DMS53 treated with DMSO at 0.1 percent for 48 hours (cell line): ENCODE results near the gene ANKRD55.
"Not testable (repeated sequence)": the region's sequence is repeated elsewhere in the genome, so short reads cannot be mapped to it uniquely, and the experiment has no call there.

ENCODE experiments used
- DNase-seq: peaks from one replicate; lab custom pipeline; 2025; ENCODE audit not compliant: unreplicated experiment; lab: John Stamatoyannopoulos, UW

Gene ANKRD55

DNA sequence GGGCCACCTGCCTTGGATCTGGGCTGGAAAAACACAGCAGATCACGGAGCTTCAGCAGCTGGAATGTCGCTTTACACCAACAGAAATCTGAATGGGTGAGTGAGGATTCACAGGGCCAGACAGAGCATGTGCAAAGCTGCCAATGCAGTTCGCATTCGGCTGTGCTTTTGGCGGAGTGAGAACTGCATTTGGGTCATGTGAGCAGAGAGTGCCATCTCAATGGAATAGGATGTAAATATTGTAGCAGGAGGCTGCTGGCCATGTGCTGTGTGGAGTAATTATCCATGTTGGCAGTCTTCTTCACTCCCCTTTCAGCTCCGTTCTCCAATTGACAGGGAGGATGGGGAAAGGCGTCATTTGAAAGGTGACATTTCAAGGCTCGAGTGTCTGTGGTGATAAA, at the start of gene ANKRD55:
ANKRD55 (minus strand) TSS at position 101 of the 400 bp plus-strand sequence. CDS start 417 bp downstream, outside the sequence.
- no peak for DNase-seq

DNA sequence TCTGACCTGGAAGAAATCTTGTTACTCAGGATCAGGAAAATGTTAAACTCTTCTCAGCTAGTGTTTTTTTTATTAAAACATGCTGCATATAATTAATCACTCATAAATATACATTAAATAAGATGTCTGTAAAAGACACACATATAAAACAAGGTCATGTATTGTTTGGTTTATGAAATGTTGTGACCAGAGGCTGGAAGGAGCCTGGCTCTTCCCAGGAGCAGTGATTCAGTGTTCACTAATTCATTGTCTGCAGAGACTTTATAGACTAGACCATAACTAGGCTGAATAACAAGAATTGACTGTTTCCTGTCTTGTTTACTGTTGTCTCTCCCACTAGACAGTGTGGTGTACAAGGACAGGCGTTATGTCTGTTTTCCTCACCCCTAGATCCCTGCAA, 49.1 kb upstream of the ANKRD55 start:
- no peak for DNase-seq

DNA sequence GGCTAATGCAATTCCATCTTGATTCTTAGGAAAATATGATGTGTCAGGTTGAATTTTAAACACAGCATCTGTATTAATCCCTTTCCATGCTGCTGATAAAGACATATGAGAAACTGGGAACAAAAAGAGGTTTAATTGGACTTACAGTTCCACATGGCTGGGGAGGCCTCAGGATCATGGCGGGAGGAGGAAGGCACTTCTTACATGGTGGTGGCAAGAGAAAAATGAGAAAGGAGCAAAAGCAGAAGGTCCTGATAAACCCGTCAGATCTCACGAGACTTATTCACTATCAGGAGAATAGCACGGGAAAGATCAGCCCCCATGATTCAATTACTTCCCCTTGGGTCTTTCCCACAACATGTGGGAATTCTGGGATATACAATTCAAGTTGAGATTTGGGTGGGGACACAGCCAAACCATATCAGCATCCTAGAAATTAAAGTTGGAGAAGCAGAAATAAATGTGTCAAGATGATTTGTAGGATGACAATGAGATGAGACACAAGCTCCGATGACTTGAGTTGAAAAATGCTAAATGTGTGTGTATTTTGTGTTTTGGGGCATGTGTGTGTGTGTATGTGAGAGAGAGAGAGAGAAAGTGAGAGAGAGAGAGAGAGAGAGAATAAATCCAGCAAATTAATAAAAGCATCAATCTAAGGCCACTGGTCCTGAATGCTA, 48.5 kb upstream of the ANKRD55 start:
- DNase-seq, result no peak

DNA sequence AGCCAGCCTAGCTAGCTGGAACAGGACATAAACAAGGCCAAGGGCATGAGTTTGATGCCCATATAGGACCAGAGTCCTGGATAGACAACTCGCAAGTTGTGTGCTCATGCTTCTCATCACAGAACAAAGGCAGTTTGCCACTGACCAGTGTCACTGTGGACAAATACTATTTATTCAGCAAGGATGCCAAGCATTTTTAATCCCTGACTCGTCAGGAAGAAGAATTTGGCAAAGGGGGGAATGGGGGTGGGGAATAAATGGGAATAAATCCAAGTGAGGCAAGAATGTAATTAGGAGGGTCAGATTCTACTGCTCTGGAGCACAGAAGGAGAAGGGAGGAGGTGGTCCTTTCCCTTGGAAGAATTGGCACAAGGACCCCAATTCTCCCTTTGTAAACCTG, 46.8 kb upstream of the ANKRD55 start:
- no peak for DNase-seq

DNA sequence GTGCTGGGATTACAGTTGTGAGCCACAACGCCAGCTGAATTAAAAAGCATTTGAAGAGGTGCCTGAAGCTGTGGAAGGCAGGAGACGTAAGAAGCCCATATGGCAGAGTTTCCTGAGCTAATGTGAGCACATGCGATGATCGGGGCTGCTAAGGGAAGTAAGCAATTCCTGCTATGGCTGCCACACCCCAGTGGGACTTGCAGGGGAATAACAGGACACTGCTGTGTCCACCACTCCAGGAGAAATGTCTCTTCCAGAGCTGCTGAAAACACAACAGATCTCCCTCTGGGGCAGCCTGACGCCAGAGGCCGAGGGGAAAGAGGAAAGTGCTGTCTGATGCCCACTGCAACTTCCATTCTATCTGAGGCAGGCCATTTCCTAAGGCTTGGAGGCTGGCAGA, 46.2 kb upstream of the ANKRD55 start:
- no peak for DNase-seq

DNA sequence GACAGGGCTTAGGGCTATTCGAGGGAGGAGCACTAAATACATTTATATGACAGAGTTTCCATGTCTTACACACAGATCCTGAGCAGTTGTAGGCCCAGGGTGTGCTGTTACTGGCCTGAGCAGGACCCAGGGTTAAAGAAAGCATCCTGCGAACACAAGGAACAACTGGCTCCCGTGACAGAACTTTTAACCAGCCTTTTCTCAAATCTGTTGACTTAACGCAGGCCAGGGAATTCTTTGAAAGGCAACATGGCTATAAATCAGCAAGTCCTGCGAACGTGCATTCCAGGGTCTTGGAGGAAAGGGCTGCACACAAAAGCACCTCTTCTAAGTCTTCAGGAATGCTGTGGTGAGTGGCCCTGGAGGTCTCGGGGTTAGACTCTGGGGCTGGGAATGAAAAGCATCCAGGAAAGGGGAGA, 45.2 kb upstream of the ANKRD55 start:
- DNase-seq, result no peak

DNA sequence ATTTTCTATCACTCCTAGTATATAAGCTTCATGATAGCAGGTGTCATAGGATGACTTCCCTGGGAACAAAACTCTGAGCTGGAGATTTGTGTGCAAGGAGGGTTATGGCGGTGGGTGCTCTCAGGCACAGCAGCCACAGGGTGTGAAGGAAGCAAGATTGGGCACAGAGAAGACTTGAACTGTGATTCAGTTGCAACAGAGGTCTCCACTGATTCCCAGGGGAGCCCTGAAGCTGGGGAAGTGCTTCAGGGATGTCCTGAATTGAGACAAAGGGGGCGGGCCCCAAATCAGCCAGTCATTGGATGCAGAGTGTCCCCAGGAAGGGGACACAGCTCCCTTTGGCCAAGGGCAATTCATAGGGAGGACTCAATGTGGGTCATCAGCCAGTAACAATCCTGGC, 44.4 kb upstream of the ANKRD55 start:
- no peak for DNase-seq

DNA sequence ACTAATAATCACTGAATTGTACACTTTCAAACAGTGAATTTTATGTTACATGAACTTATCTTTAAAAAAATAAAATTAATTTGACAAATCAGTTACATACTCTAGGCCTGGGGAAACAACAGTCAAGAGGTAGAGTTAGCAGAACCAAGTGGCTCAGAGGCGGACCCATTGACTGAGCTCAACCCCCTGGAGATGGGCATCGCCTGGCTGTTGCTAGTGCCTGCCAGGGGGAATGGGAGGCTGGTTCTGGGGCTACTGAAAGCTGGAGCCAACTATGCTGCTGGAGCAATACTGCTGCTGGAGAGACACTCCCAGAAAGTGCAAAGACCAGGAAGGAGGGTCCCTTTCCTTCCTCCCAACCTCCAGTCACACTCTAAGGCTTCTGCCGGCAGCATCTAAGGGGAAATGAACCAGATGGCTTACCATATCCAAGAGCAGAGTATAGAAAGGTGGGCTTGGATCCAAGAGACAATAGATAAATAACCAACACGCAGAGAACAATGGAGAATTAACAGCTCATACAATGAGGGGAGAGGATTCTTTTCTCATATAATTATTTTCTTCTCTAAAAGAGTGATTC, 40.3 kb upstream of the ANKRD55 start:
- no peak for DNase-seq

DNA sequence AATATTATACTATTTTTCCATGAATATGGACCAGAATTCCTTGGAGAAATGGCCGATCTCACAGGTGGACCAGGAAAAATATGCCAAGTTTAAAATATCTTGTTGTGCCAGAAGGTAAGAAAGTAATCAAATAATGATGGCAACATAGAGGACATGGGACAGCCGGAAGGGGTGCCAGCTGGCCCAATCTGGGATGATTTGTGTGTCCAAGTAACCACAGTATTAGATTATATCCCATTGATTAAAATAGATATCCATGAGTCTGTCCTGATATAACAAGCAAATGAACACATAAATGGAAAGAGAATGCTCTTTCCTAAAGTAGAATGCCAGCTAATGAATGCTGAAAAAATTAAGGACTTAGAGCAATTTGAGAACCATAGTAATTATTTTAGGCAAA, 39.6 kb upstream of the ANKRD55 start:
- DNase-seq, result no peak

DNA sequence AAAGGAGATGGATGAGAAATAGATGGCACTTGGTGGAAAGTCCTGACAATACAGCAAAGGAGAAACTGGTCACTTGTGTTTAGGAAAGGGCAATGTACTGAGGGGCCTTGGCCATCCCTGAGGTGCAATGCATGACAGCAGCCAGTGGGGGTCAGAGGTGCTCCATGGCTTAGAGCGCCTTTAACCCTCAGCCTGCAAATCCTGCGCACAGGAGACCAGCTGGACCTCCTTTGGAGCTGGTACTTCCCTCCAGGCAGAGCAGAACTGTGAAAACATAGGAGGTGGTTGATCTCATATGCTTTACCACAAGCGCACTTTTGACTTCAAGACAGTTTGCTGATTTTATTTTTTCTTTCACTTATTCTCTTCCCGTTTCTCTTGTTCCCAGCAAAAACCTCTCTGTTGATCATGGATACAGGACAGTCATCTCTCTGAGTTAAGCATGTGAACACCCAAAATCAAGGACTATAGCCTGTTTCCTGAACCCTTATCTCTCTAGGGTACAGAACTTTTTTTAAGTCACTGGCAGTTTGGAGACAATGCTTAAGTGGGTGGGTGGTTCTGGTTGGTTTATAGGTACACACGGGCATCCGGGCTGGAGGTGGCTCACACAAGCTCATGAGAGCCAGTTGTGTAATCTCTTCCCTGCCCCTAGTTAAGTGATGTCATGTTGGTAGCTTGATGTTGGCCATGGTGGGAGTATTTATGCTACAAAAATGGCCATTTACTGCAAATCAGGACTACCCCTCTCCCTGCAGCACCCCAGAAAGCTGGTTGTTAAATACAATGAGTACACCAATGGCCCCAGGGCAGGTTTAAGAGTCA, 37.6 kb upstream of the ANKRD55 start:
- peak; percentile 68 for DNase-seq

DNA sequence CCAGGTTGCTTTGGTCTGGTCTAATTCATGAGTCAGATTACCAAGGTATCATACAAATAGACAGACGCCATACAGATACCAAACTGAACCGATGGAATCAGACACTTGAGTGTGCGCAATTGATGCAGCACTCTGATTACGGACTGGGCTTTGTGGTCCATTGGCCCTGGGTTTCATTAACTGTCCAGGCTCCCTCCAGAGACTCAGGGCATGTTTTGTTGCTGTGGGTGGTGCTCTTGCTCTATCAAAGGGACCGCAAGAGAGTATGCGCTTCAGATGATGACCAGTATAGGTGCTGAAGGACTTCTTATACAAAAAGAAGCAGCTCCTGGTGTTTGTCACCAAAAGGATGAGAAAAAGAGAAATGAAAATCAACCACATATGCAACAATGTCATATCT, 36.9 kb upstream of the ANKRD55 start:
- DNase-seq, result no peak

DNA sequence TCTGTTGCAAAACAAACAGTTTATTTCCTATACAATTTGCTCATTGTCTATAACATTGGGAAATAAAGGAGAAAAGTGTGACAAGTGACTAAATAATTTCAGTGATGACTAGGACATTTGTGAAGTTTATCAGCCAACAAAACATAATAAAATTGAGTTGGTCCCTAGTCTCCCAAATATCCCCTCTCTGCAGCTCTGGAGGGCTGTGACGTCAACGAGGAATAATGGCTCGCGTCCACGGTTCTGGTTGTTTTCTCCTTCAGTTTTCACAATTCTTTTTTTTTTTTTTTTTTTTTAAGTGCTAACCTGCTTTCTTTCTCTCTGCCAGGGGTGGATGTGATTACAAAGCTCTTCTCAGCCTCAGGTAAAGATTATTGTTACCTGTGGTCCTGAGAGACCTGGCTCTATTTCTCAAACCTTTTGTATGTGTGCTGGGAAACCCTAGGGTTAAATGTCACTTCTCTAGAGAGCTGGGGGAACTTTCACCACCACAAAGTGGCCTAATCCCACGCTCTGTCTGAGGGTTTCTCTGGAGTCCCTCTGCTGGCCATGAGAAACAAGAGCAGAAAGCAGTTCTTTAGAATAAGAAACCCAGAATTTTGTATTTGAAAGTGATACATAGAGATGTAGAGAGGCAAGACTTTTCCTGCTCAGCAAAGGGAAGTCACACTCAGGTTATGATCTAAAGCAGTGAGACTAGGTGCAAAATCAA, 36.2 kb upstream of the ANKRD55 start:
- DNase-seq, result no peak

DNA sequence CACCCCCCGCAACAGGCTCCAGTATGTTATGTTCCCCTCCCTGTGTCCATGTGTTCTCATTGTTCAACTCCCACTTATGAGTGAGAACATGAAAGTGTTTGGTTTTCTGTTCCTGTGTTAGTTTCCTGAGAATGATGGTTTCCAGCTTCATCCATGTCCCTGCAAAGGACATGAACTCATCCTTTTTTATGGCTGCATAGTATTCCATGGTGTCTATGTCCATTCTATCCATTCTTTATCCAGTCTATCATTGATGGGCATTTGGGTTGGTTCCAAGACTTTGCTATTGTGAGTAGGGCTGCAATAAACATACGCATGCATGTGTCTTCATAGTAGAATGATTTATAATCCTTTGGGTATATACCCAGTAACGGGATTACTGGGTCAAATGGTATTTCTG, 35.6 kb upstream of the ANKRD55 start:
- not testable (repeated sequence) for DNase-seq

DNA sequence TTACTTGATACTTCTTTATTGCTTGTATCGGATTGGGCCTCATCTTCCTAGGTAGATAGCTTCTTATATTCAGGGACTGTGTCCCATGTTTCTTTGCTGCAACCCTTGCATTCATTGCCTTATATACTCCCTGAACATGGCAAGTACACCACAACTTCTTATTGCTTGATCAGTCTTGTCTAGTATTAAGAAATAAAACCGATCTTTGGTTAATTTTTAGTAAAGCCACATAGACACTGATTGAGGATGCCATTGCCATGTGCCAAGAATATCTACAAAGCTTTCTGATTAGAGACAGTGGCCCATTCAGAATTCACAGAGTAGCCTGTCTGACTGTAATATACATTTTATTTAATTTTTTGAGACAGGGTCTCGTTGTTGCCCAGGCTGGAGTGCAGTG, 34.7 kb upstream of the ANKRD55 start:
- no peak for DNase-seq

DNA sequence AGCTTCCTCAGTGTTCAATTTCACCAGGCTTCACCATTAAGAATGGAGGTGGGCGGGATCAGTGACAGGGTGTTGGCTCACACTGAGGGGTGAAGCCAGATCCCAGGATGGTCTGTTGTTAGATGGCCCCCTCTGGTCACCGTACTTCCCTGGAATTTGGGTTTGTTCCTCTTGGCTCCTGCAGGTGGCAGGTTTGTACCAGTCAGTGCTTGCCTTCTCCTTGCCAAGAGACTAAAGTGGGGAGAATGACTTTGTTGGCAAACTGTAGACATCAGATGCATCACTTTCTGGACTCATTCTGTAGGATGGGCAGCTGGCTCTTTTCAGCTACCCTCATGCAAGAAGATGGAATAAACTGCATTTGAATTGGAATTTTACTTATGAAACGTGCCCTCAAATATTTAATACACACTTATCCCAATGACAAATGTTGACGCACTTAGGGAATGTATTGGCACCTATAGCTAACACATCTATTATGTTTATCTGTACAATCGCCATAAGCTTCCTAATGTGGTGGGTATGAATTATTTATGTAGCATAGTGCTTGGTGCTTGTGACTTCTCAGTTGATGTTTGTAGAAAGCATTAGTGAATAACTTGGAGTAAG, 31.4 kb upstream of the ANKRD55 start:
- DNase-seq, result peak; percentile 46

DNA sequence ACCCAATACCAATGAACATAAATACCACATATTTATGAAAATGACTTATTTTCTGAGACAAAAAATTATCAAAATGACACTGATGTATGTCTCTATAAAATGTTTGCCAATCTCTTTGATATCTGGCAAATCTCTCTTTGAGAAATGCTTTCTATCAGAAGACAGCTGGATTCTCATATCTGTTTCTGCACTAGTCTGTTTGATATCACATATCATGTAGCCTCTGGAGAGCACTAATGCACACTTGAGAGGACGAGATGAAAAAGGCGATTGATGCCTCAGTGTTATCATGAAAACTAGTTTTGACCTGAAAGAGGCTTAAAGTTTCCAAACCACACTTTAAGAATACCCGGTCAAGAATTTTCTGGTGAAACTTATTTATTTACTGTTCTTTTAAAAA, 29.1 kb upstream of the ANKRD55 start:
- no peak for DNase-seq

DNA sequence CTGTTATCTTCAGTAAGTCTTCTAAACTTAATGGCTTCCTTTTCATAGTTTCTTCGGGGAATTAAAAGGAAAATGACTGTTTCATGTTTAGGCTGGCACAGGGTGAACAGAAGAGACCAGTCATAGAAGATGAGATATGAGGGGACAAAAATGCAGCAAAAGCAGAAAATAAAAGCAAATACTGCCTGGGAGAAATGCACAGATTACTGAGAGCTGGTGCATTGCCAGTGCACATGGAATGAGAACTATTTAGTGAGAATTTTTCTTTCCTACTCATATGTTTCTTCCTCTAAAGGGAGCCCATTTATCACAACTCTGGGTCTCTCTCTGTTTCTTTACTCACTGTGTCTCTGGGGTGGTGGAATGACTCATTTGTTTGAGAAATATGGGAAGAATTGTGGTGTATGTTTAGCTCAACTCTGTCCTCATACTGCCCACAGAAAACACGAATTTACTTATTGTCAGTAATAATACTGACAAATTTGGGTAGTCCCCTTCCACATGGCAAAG, 25.9 kb upstream of the ANKRD55 start:
- no peak for DNase-seq

DNA sequence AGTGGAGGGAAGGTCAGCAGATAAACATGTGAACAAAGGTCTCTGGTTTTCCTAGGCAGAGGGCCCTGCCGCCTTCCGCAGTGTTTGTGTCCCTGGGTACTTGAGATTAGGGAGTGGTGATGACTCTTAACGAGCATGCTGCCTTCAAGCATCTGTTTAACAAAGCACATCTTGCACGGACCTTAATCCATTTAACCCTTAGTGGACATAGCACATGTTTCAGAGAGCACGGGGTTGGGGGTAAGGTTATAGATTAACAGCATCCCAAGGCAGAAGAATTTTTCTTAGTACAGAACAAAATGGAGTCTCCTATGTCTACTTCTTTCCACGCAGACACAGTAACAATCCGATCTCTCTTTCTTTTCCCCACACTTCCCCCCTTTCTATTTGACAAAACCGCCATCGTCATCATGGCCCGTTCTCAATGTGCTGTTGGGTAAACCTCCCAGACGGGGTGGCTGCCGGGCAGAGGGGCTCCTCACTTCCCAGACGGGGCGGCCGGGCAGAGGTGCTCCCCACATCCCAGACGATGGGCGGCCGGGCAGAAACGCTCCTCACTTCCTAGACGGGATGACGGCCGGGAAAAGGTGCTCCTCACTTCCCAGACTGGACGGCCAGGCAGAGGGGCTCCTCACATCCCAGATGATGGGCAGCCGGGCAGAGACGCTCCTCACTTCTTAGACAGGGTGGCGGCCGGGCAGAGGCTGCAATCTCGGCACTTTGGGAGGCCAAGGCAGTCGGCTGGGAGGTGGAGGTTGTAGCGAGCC, 24.8 kb upstream of the ANKRD55 start:
- DNase-seq, result not testable (repeated sequence)

DNA sequence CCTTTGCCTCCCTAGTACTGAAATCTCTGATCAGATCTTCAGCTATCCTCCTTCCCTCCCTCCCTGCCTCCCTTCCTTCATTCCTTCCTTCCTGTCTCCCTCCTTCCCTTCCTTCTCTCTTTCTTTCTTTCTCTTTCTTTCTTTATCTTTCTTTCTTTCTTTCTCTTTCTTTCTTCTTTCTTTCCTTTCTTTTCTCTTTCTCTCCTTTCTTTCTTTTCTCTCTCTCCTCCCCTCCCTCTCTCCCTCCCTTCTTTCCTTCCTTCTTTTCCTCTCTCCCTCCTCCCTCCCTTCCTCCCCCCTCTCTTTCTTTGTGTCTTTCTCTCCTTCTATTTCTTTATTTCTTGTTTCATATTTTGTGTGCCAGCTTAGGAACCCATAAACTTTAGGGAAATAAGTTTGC, 23.9 kb upstream of the ANKRD55 start:
- DNase-seq, result no peak

DNA sequence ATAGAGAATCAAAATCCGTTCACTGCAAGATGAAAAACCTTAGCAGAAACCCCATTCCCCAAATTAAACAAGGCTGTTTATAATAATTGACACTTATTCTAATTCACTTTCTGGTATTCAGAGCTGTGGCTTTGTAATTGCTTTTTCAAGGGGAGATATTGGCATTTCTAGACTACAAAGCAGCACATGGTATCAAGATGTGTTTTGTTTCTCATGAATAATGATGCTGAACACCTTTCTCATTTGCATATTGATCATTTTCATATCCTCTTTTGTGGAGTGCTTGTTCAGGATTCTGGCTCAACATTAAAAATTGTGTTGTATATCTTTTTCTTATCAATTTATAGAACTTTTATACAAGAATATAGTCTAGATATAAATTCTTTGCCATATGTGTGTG, 22.4 kb upstream of the ANKRD55 start:
- DNase-seq, result no peak
